ENCODE results near the gene LEKR1. TPM values are rescaled to one million over a fixed set of nuclear protein-coding genes. Genes with fewer than 3 reads are reported as not detected.
"Not testable (repeated sequence)": the region's sequence is repeated elsewhere in the genome, so short reads cannot be mapped to it uniquely, and the experiment has no call there.

The LEKR1 gene
- total and polyA plus RNA-seq, 2 donors (not counting 1 experiment from before 2014, with no cell fraction given), result 0.94 to 4.7 TPM

DNA sequence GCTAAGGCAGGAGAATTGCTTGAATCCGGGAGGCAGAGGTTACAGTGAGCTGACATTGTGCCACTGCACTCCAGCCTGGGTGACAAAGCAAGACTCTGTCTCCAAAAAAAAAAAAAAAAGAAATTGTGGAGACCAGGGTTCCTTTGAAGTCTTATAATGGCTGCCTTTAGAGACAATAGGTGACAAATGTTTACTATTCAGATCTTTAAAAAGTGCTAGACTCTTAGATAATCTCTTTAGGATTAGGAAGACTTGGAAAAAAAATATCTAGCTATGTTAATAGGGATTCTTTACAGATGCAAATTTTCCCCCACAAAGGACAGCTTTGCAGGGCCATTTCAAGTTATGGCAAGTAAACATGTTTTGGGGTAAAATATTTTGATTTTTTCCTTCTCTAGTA is 71.7 kb downstream of the LEKR1 start:
- H3K27me3 Mint-ChIP-seq; H4K20me1 ChIP-seq (ENCODE audit: control insufficient read depth, insufficient read depth, low read length, poor library complexity, severe bottlenecking); H3K79me2 ChIP-seq (ENCODE audit: control insufficient read depth, insufficient read depth, low read length); H3K27me3 ChIP-seq (replicated peaks in 1 of 4; ENCODE audit: control extremely low read depth in 1 of 4, control insufficient read depth in 3 of 4, insufficient read depth in 4 of 4, low read length in 3 of 4); H3K4me1 ChIP-seq (ENCODE audit: control insufficient read depth in 2 of 2, insufficient read depth in 2 of 2, low read length in 2 of 2); H3K27ac Mint-ChIP-seq; H3K9ac ChIP-seq (ENCODE audit: low read length); H3K27ac ChIP-seq (ENCODE audit: low read length in 2 of 2); H3K36me3 ChIP-seq (replicated peaks in 1 of 2; ENCODE audit: control extremely low read depth in 1 of 2, control insufficient read depth in 1 of 2, extremely low read depth in 1 of 2, insufficient read depth in 2 of 2, low read length in 1 of 2); POLR2A ChIA-PET; intact Hi-C loops (cut with micrococcal nuclease); ATAC-seq (ENCODE audit: low read depth); H3K4me3 ChIP-seq (ENCODE audit: control extremely low read depth in 1 of 5, extremely low read depth in 1 of 5, insufficient read depth in 1 of 5, low read depth in 2 of 5, low read length in 4 of 5); DNase-seq; H3K4me2 ChIP-seq (replicated peaks; ENCODE audit: low read depth, low read length, poor library complexity, severe bottlenecking); CTCF ChIA-PET; H3K9me3 ChIP-seq (ENCODE audit: control extremely low read depth in 1 of 3, control insufficient read depth in 2 of 3, insufficient read depth in 1 of 3, low read length in 2 of 3); H3K4me3 Mint-ChIP-seq; H3K9me3 Mint-ChIP-seq (ENCODE audit: insufficient read depth); H2AFZ ChIP-seq (ENCODE audit: insufficient read depth, low read depth, low read length, poor library complexity, severe bottlenecking); H3K4me1 Mint-ChIP-seq: not testable (repeated sequence)
- WGBS (ENCODE audit: insufficient coverage), result 100% methylated on average over 1 of the region's 1 CpG

- intact Hi-C loops (cut with micrococcal nuclease), result no loop called here
- WGBS (ENCODE audit: insufficient coverage), result 100% methylated on average over 2 of the region's 5 CpGs
- H3K27ac ChIP-seq (ENCODE audit: low read length in 2 of 2), result no peak overlapping the region
These were observed 72.2 kb downstream of the LEKR1 start for GRCh38 chr3:156898296-156898880.

More at GRCh38 chr3:156898296-156898880, 72.2 kb downstream of the LEKR1 start:
- H3K4me1 Mint-ChIP-seq, result no peaks in the 10 kb centered on the region
- H3K4me3 ChIP-seq (ENCODE audit: control extremely low read depth in 1 of 5, extremely low read depth in 1 of 5, insufficient read depth in 1 of 5, low read depth in 2 of 5, low read length in 4 of 5), result no peak overlapping the region
- no peaks in the 10 kb centered on the region for H3K79me2 ChIP-seq (ENCODE audit: control insufficient read depth, insufficient read depth, low read length)
- ATAC-seq (ENCODE audit: low read depth) (no peak), DNase-seq (no peak)
- H3K27me3 ChIP-seq (replicated peaks in 1 of 4; ENCODE audit: control extremely low read depth in 1 of 4, control insufficient read depth in 3 of 4, insufficient read depth in 4 of 4, low read length in 3 of 4), result no peaks in the 10 kb centered on the region
- no peaks in the 10 kb centered on the region for H3K27me3 Mint-ChIP-seq
- H3K27ac Mint-ChIP-seq, result no peak overlapping the region
- H3K4me1 ChIP-seq (ENCODE audit: control insufficient read depth in 2 of 2, insufficient read depth in 2 of 2, low read length in 2 of 2), result no peaks in the 10 kb centered on the region
- H2AFZ ChIP-seq (ENCODE audit: insufficient read depth, low read depth, low read length, poor library complexity, severe bottlenecking), result no peak overlapping the region
- H3K9ac ChIP-seq (ENCODE audit: low read length), result no peak overlapping the region
- H3K4me3 Mint-ChIP-seq, result no peak overlapping the region
- H3K4me2 ChIP-seq (replicated peaks; ENCODE audit: low read depth, low read length, poor library complexity, severe bottlenecking), result no peak overlapping the region
- no peaks in the 10 kb centered on the region for H3K36me3 ChIP-seq (replicated peaks in 1 of 2; ENCODE audit: control extremely low read depth in 1 of 2, control insufficient read depth in 1 of 2, extremely low read depth in 1 of 2, insufficient read depth in 2 of 2, low read length in 1 of 2)
- ChIA-PET POLR2A (no interaction called here), CTCF (no interaction called here)
- TF ChIP-seq, protein P1, sequence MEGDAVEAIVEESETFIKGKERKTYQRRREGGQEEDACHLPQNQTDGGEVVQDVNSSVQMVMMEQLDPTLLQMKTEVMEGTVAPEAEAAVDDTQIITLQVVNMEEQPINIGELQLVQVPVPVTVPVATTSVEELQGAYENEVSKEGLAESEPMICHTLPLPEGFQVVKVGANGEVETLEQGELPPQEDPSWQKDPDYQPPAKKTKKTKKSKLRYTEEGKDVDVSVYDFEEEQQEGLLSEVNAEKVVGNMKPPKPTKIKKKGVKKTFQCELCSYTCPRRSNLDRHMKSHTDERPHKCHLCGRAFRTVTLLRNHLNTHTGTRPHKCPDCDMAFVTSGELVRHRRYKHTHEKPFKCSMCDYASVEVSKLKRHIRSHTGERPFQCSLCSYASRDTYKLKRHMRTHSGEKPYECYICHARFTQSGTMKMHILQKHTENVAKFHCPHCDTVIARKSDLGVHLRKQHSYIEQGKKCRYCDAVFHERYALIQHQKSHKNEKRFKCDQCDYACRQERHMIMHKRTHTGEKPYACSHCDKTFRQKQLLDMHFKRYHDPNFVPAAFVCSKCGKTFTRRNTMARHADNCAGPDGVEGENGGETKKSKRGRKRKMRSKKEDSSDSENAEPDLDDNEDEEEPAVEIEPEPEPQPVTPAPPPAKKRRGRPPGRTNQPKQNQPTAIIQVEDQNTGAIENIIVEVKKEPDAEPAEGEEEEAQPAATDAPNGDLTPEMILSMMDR (IDR thresholded peaks at IDR 0.05), result no peak
- TF ChIP-seq EZH2 (IDR thresholded peaks at IDR 0.05; ENCODE audit: borderline replicate concordance, insufficient read depth, low read depth, low read length, poor library complexity, severe bottlenecking), result no peak
- H3K9me3 Mint-ChIP-seq (ENCODE audit: insufficient read depth), result peaks cover 2% of the 10 kb centered on the region
- H3K9me3 ChIP-seq (ENCODE audit: control extremely low read depth in 1 of 3, control insufficient read depth in 2 of 3, insufficient read depth in 1 of 3, low read length in 2 of 3), result peaks cover 0 to 4% (median 2%) of the 10 kb centered on the region in 3 donors
- no peaks in the 10 kb centered on the region for H4K20me1 ChIP-seq (ENCODE audit: control insufficient read depth, insufficient read depth, low read length, poor library complexity, severe bottlenecking)
